Esophagus muscularis mucosa (tissue), 4 donors: Measurements from ENCODE around the gene FAM76B.

Experiments used
- CTCF ChIP-seq, 3 experiments: fragments of 200-600 bp in 2 of 3; fragments of 450-650 bp in 1 of 3; sonication (generic) in 2 of 3; IDR thresholded peaks; one replicate each; pipeline ENCODE4 v1.5.1; 2017 to 2019; ENCODE audit warnings: antibody characterized with exemption in 3 of 3, mild to moderate bottlenecking in 2 of 3, moderate library complexity in 1 of 3
- EP300 ChIP-seq: sonication (generic); formaldehyde crosslinking; IDR thresholded peaks from one replicate; pipeline ENCODE4 v1.6.1; 2017; ENCODE audit warnings: antibody characterized with exemption
- POLR2A ChIP-seq: fragments of 450-650 bp; IDR thresholded peaks from one replicate; pipeline ENCODE4 v1.6.1; 2017; ENCODE audit warnings: antibody characterized with exemption, moderate library complexity, mild to moderate bottlenecking, low read depth

- TF ChIP-seq CTCF (IDR thresholded peaks at IDR 0.05) (no peak), POLR2A (no peak), EP300 (no peak)
Measured at GRCh38 chr11:95736809-95737208, 52.8 kb downstream of the FAM76B start.
